GM12872 (cell line): ENCODE data around the gene KCTD5.

Source experiments
- TF ChIP-seq, protein P1 (sequence below): IDR thresholded peaks from 3 replicates; pipeline ENCODE4 v1.5.1; 2011; ENCODE audit warnings: low read depth, mild to moderate bottlenecking, low read length, moderate library complexity; ENCODE audit not compliant: insufficient read depth

KCTD5 gene

GRCh38 chr16:2701713-2702437 is 19.6 kb downstream of the KCTD5 start:
- TF ChIP-seq, protein P1, sequence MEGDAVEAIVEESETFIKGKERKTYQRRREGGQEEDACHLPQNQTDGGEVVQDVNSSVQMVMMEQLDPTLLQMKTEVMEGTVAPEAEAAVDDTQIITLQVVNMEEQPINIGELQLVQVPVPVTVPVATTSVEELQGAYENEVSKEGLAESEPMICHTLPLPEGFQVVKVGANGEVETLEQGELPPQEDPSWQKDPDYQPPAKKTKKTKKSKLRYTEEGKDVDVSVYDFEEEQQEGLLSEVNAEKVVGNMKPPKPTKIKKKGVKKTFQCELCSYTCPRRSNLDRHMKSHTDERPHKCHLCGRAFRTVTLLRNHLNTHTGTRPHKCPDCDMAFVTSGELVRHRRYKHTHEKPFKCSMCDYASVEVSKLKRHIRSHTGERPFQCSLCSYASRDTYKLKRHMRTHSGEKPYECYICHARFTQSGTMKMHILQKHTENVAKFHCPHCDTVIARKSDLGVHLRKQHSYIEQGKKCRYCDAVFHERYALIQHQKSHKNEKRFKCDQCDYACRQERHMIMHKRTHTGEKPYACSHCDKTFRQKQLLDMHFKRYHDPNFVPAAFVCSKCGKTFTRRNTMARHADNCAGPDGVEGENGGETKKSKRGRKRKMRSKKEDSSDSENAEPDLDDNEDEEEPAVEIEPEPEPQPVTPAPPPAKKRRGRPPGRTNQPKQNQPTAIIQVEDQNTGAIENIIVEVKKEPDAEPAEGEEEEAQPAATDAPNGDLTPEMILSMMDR: no peak

DNA sequence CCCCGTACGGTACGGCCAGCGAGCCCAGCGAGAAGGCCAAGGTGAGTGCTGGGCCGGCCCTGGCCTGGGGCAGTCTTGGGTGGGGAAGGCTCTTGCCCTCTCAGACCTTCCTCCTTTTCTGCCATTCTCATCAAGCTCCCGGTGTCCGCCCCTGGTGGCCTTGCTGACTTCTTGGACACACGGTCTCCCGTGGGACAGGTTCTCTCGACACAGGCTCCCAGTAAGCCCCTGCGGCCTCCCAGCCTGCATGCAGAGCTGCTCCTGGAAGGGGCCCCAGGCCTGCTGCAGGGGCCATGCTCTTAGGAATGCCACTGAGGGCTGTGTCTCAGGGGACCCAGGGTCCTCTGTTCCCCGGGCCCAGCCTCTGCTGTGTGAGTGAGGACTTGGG is 20.1 kb downstream of the KCTD5 start:
- TF ChIP-seq, protein P1: no peak

DNA sequence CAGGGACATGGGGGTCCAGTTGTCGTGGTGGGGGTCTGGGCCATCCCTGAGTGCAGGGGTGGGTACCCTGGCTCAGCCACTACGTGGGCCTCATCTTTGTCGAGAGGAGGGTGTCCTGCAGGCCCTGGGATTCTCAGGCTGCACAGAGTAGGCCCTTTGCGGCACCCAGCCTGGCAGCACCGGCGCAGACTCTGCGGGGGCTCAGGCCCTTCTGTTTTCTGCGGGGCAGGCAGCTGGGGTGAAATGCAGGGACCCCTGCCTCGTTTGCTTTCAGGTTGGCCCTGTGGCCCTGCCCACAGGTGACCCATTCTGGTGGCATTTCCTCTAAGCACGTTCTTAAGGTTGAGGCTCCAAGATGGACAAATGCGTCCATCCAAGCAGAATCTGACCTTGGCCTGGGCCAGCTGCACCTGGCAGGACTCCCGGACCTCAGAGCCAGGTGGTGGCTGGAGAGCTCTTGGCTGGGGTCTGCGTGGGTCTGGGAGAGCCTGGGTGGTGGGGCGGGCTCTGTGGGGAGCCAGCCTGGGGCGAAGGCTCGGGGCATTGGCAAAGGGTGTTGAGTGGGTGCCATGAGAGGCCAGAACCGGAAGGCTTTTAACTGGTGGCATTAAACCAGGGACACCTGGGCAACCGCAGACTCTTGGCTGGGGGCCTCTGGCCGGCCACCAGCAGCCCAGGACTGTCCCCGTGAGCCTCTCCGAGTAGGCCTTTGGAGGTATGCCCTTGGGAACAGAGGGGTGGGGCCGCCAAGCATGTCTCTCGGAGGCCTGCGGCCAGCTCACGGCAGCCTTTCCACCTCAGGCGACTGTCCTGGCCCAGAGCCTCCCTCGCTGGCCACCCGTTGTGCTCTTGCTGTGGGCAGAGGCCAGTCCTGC is 20.8 kb downstream of the KCTD5 start:
- TF ChIP-seq, protein P1: no peak

DNA sequence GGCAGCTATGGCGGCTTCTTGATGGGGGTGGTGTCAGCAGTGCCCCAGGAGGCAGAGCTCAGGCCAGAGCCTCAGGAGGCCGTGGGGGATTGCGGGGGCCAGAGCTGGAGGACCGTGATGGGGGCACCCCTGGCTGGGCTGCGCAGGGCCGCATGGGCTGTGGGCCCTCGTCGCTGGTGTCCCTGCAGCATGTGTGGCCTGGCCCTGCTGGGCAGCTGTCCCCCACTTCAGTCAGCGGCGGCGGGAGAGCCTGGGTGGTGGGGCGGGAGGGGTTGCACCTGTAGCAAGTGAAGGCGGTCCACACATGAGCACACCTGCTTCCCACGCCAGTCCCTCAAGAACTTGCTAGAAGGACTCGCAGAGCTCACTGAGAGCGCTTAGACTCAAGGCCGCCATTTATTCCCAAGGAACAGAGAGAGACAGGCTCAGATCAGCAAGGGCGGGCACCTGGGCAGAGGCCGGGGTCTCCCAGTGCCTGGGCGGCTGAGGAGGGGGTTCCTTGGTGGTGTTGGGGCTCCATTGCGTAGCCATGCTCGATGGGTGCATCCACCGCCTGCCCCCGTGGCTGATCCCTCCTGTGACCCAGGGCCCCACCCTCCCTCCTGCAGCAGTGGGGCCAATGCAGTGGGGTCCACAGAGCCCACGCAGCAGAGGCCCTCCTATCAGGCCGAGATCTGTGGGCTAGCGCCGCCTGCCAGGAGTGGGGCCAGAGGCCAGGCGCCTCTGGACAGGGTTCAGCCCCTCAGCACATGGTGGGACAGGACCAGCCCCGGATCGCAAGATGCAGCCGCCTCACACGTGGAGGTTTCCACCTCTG is 22.1 kb downstream of the KCTD5 start:
- TF ChIP-seq, protein P1: no peak

DNA sequence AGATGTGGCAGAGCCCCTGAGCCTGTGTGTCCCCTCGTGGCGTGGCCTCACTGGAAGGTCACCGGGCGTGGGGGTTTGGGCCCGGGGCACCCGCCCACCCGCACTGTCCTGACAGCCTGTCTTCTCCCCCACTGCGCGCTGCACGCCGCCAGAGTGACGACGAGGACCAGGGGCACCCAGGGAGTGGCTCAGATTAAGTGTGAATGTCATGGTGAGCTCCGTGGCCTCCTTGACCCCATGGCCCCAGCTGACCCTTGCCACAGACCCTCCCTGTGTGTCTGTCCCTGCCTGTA is 22.6 kb downstream of the KCTD5 start:
- TF ChIP-seq, protein P1: no peak

DNA sequence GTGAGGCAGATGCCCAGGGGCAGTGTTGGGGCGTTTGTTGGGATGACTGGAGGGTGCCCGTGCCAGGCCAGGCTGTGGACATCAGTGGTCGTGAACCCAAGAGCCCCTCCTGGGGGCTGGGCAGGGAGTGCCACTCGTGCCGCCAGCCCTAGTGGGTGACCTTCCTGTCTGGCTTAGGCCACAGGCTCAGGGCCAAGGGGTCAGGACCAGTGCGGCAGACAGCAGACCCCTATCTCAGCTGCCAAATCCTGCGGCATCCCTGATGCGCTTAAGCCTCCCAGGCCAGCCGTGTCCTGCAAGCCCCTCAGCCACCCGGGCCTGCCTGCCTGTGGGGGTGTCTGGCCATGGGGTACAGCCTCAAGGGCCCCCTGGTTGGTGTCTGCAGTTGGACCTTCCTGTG is 23.0 kb downstream of the KCTD5 start:
- TF ChIP-seq, protein P1: no peak

GRCh38 chr16:2706085-2706484 is 23.8 kb downstream of the KCTD5 start:
- TF ChIP-seq, protein P1: no peak
